HFFc6 (cell line): ENCODE data around the gene SLC9C2. TPM values are rescaled to one million over a fixed set of nuclear protein-coding genes. Genes with fewer than 3 reads are reported as not detected.
"Not testable (repeated sequence)": the region's sequence is repeated elsewhere in the genome, so short reads cannot be mapped to it uniquely, and the experiment has no call there.

Source experiments
- DNase-seq: peaks from one replicate; pipeline ENCODE4 v3.0.0-alpha.2; 2018
- H3K27ac Mint-ChIP-seq: 2 replicates; pipeline ENCODE4 v1.8.0; 2020; ENCODE audit warnings: mild to moderate bottlenecking, mixed read lengths
- H3K27me3 Mint-ChIP-seq: 2 replicates; pipeline ENCODE4 v1.8.0; 2021; ENCODE audit warnings: mild to moderate bottlenecking, moderate library complexity, mixed read lengths; ENCODE audit not compliant: insufficient read depth
- H3K36me3 Mint-ChIP-seq: 2 replicates; pipeline ENCODE4 v1.8.0; 2021; ENCODE audit warnings: low read depth, mixed read lengths
- H3K4me1 Mint-ChIP-seq: 2 replicates; pipeline ENCODE4 v1.8.0; 2020; ENCODE audit warnings: low read depth, mixed read lengths
- H3K4me3 Mint-ChIP-seq: 2 replicates; pipeline ENCODE4 v1.8.0; 2020; ENCODE audit warnings: mild to moderate bottlenecking, moderate library complexity, mixed read lengths
- H3K9me3 Mint-ChIP-seq: 2 replicates; pipeline ENCODE4 v1.8.0; 2020; ENCODE audit warnings: mild to moderate bottlenecking, mixed read lengths
- CTCF ChIP-seq: fragments of 200-600 bp; sonication (generic); IDR thresholded peaks from 2 replicates; pipeline ENCODE4 v1.5.0; 2021; ENCODE audit warnings: antibody characterized with exemption, mild to moderate bottlenecking
- total RNA-seq, 6 experiments: library from RNA; stranded (reverse); fragmentation: NEBNext Ultra II Directional; extraction: Animal tissue kit (Norgen Biotek cat#: 25700); gene quantifications; 2 replicates in 1 of 6; 3 replicates in 5 of 6; pipeline ENCODE4 v1.2.3, GENCODE V29; 2021

SLC9C2 gene
- total RNA-seq, 6 experiments from 2014 or later = not detected

GRCh38 chr1:173467426-173467825 lies 135.4 kb downstream of the SLC9C2 start:
- no peaks in the 10 kb centered on the region; the same call in 1 of the 2 replicates for H3K27me3 Mint-ChIP-seq
- DNase-seq = peak; percentile 26
- H3K4me3 Mint-ChIP-seq = no peak overlapping the region
- TF ChIP-seq CTCF = peak; percentile 9; the same call in 1 of the 2 replicates
- H3K9me3 Mint-ChIP-seq = peaks cover 41% of the 10 kb centered on the region
- H3K27ac Mint-ChIP-seq = no peak overlapping the region
- H3K4me1 Mint-ChIP-seq = peaks cover 11% of the 10 kb centered on the region
- peaks cover 82% of the 10 kb centered on the region for H3K36me3 Mint-ChIP-seq

GRCh38 chr1:173464185-173464584 lies 138.7 kb downstream of the SLC9C2 start:
- Mint-ChIP-seq H3K4me1 (peaks cover 17% of the 10 kb centered on the region), H3K9me3 (peaks cover 17% of the 10 kb centered on the region), H3K36me3 (peaks cover 70% of the 10 kb centered on the region)
- not testable (repeated sequence) for DNase-seq, H3K27me3 Mint-ChIP-seq, H3K4me3 Mint-ChIP-seq, H3K27ac Mint-ChIP-seq

DNA sequence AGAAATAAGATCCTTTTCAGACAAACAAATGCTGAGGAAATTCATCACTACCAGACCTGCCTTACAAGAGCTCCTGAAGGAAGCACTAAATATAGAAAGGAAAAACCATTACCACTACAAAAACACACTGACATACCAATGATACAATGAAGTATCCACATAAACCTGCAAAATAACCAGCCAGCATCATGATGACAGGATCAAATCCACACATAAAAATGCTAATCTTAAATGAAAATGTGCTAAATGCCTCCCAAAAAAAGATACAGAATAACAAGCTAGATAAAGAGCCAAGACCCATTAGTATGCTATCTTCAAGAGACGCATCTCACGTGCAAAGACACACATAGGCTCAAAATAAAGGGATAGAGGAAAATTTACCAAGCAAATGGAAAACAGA lies 140.2 kb downstream of the SLC9C2 start:
- H3K4me1 Mint-ChIP-seq = peaks cover 15% of the 10 kb centered on the region
- H3K27ac Mint-ChIP-seq, H3K4me3 Mint-ChIP-seq, H3K27me3 Mint-ChIP-seq, DNase-seq: not testable (repeated sequence)
- H3K36me3 Mint-ChIP-seq = peaks cover 61% of the 10 kb centered on the region
- H3K9me3 Mint-ChIP-seq = peaks cover 17% of the 10 kb centered on the region

- H3K36me3 Mint-ChIP-seq = peaks cover 66% of the 10 kb centered on the region
- H3K9me3 Mint-ChIP-seq = peaks cover 11% of the 10 kb centered on the region
- H3K27ac Mint-ChIP-seq = no peak overlapping the region
- no peak overlapping the region for H3K4me3 Mint-ChIP-seq
- no peak for DNase-seq
- no peak for TF ChIP-seq CTCF
- H3K4me1 Mint-ChIP-seq = peaks cover 13% of the 10 kb centered on the region; the same call in 1 of the 2 replicates
- H3K27me3 Mint-ChIP-seq = no peaks in the 10 kb centered on the region; the same call in 1 of the 2 replicates
Observed at GRCh38 chr1:173459885-173460284, 143.0 kb downstream of the SLC9C2 start.

- H3K4me3 Mint-ChIP-seq = no peak overlapping the region
- no peaks in the 10 kb centered on the region for H3K9me3 Mint-ChIP-seq
- TF ChIP-seq CTCF = no peak
- no peaks in the 10 kb centered on the region; the same call in 1 of the 2 replicates for H3K27me3 Mint-ChIP-seq
- peak overlapping the region; percentile 27; the same call in 1 of the 2 replicates for H3K27ac Mint-ChIP-seq
- peaks cover 27% of the 10 kb centered on the region for H3K4me1 Mint-ChIP-seq
- peaks cover 27% of the 10 kb centered on the region for H3K36me3 Mint-ChIP-seq
- DNase-seq = no peak
Observed at GRCh38 chr1:173454966-173455524, 147.8 kb downstream of the SLC9C2 start.

- no peak for TF ChIP-seq CTCF
- Mint-ChIP-seq H3K9me3 (no peaks in the 10 kb centered on the region), H3K27ac (peak overlapping the region; percentile 91), H3K4me1 (peaks cover 35% of the 10 kb centered on the region), H3K27me3 (no peaks in the 10 kb centered on the region; the same call in 1 of the 2 replicates), H3K36me3 (peaks cover 27% of the 10 kb centered on the region), H3K4me3 (0 out of 2 replicates have a peak overlapping the region, but pooled peaks have one; percentile 4)
- peak; percentile 63 for DNase-seq
Observed at GRCh38 chr1:173453982-173454381, 148.9 kb downstream of the SLC9C2 start.
